ENCODE results near the gene ANKLE1. TPM values are rescaled to one million over a fixed set of nuclear protein-coding genes. Genes with fewer than 3 reads are reported as not detected.
"Not testable (repeated sequence)": the region's sequence is repeated elsewhere in the genome, so short reads cannot be mapped to it uniquely, and the experiment has no call there.

The ANKLE1 gene
- total RNA-seq, 3 donors from 2014 or later, result 0.23 to 1.9 (median 0.80) TPM

DNA sequence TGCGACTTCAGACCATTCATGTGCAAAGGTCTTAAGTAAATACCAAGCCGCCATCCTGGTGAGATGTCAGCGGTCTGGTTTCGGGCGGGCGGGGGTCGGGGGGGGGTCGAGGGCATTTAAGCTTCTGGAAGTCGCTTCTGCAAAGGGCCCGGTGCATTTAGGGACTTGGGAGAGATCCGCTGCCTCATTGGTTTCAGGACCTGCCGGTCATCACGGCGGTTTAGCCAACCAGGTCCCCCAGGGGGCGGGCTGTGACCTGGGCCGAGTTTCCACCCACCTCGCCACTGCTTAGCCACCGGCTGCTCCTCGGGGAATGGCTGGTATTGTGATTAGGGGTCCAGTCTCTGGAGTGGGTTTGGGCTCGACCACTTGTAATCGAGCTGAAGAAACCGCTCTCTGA, 7.8 kb downstream of the ANKLE1 start:
- H3K4me3 ChIP-seq, result no peak overlapping the region
- peaks cover 11% of the 10 kb centered on the region for H3K4me1 ChIP-seq (ENCODE audit: low read depth)
- H3K9me3 ChIP-seq, result no peaks in the 10 kb centered on the region
- DNase-seq, result peak in 2 of 3 donors; percentile 76
- no peak for ATAC-seq
- H3K36me3 ChIP-seq (ENCODE audit: low read depth), result no peaks in the 10 kb centered on the region
- TF ChIP-seq, protein P1, sequence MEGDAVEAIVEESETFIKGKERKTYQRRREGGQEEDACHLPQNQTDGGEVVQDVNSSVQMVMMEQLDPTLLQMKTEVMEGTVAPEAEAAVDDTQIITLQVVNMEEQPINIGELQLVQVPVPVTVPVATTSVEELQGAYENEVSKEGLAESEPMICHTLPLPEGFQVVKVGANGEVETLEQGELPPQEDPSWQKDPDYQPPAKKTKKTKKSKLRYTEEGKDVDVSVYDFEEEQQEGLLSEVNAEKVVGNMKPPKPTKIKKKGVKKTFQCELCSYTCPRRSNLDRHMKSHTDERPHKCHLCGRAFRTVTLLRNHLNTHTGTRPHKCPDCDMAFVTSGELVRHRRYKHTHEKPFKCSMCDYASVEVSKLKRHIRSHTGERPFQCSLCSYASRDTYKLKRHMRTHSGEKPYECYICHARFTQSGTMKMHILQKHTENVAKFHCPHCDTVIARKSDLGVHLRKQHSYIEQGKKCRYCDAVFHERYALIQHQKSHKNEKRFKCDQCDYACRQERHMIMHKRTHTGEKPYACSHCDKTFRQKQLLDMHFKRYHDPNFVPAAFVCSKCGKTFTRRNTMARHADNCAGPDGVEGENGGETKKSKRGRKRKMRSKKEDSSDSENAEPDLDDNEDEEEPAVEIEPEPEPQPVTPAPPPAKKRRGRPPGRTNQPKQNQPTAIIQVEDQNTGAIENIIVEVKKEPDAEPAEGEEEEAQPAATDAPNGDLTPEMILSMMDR (IDR thresholded peaks at IDR 0.05), result no peak
- intact Hi-C loops (cut with DNase I, micrococcal nuclease), result no loop called here

DNA sequence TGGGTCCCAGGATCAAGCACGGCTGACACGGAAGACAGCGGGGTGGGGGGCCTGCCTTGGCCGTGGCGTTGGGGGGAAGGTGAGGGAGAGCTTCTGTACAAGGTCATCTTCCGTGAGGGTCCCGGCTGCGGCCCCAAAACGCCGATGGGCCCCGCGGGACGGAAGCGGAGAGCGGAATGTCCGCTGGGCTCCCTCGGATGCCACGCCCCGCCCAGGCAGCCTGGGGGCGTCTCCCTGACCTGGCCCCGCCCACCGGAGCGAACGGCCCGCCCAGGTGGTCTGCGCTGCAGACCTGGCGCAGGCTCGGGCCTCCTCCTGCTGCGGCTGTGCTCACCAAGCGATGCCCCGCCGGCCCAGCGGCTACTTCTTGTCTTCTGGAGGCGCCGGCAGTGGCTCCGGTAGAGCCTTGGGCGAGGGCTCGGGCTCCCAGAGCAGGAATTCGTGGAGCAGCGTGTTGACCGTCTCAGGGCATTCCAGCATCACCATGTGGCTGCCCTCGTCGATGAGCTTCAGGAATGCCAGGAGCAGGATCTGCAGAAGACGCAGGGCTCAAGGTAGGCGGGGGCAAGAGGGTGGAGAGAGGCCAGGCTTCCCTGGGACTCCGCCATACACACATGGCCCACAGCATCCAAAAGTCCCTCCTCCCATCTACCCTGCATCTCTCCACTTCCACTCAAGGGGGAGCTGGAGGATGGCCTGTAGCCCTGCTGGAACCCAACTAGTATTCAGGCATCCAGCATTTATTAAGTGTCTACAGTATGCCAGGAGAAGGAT, 10.8 kb downstream of the ANKLE1 start:
- ATAC-seq (peak; percentile 96), DNase-seq (peak; percentile 81 to 90 (median 85))
- intact Hi-C loops (cut with DNase I, micrococcal nuclease), result loop anchor here in 1 of 2 donors (10.0 kb wide), 1 partner anchor 102 kb away; the partner anchor contains the start of gene CCDC194
- TF ChIP-seq, protein P1 (IDR thresholded peaks at IDR 0.05), result peak; percentile 62
- H3K4me3 ChIP-seq, result peak overlapping the region; percentile 32
- no peaks in the 10 kb centered on the region for H3K36me3 ChIP-seq (ENCODE audit: low read depth)
- no peaks in the 10 kb centered on the region for H3K9me3 ChIP-seq
- peaks cover 11% of the 10 kb centered on the region for H3K4me1 ChIP-seq (ENCODE audit: low read depth)

DNA sequence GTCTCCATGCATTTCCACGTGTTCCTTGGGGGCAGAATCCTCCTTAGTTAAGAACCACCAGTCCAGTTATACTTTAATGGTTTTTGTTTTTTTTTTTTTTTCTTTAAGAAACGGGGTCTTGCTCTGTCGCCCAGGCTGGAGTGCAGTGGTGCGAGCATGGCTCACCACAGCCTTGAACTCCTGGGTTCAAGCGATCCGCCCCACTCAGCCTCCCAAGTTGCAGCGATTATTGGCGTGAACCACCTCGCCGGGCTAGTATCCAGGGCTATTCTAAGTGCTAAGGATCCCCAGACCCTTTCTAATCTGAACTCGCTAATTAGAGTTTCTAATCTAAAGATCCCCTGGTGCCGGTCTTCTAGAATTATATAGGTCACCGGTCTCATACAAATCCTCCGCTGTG, 11.9 kb downstream of the ANKLE1 start:
- no peak for ATAC-seq
- H3K4me1 ChIP-seq (ENCODE audit: low read depth), result peaks cover 11% of the 10 kb centered on the region
- TF ChIP-seq, protein P1 (IDR thresholded peaks at IDR 0.05), result no peak
- intact Hi-C loops (cut with DNase I, micrococcal nuclease), result loop anchor here in 1 of 2 donors (10.0 kb wide), 1 partner anchor 101 kb away; the partner anchor contains the start of gene CCDC194
- no peaks in the 10 kb centered on the region for H3K36me3 ChIP-seq (ENCODE audit: low read depth)
- no peaks in the 10 kb centered on the region for H3K9me3 ChIP-seq
- no peak overlapping the region for H3K4me3 ChIP-seq
- DNase-seq, result no peak

DNA sequence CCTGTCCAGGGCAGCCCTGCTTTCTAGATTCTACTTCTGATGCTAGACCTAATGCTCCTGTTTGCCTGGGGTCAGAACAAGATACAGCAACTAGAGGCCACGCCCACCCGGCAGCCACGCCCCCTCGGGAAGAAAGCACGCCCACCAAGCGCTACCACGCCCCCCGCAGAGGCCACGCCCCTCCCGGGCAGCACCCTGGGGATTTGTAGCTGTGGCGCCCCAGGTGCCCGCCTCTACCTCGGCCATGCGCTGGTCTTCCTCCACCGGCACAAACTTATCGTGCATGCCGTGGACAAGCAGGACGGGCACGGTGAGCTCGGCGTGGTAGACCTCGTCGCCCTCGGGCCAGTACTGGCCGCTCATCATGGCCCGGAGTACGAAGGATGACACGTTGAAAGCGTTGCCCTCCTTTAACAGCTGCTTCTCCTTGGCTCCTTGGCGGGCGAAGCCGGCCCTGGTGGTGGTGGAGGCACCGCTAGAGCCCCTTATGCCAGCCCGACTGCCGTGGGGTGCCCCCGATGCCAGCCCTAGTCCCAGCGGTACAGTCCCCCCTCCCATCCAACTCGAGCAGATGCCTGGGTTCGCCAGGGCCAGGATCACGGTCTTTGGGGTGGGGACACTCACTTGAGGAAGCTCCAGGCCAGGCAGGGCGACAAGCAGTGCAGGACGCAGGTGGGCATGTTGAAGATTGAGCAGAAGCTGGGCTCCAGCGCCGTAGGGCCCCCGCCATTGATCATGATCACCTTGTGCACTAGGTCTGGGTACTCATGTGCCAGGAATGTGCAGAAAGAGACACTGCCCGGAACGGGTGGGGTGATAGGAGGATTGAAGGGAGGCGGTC, 12.6 kb downstream of the ANKLE1 start:
- TF ChIP-seq, protein P1 (IDR thresholded peaks at IDR 0.05), result no peak

DNA sequence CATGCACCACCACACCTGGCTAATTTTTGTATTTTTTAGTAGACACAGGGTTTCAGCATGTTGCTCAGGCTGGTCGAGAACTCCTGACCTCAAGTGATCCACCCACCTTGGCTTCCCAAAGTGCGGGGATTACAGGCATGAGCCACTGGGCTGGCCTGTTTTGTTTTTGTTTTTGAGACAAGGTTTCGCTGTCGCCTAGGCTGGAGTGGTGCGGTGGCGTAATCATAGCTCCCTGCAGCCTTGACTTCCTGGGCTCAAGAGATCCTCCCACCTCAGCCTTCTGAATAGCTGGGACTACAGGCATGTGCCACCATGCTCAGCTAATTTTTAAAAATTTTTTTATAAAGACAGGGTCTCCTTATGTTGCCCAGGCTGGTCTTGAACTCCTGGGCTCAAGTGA, 13.8 kb downstream of the ANKLE1 start:
- not testable (repeated sequence) for H3K9me3 ChIP-seq; ATAC-seq; DNase-seq; H3K4me3 ChIP-seq; H3K36me3 ChIP-seq (ENCODE audit: low read depth)
- intact Hi-C loops (cut with DNase I, micrococcal nuclease), result loop anchor here in 1 of 2 donors (10.0 kb wide), 1 partner anchor 99 kb away; the partner anchor contains the start of gene CCDC194
- H3K4me1 ChIP-seq (ENCODE audit: low read depth), result peaks cover 11% of the 10 kb centered on the region

More for the DNA sequence above, 12.6 kb downstream of the ANKLE1 start:
- Histone ChIP-seq H3K4me1 (ENCODE audit: low read depth) (peaks cover 11% of the 10 kb centered on the region), H3K36me3 (ENCODE audit: low read depth) (no peaks in the 10 kb centered on the region), H3K4me3 (no peak overlapping the region), H3K9me3 (no peaks in the 10 kb centered on the region)
- DNase-seq, result peak; percentile 62 to 73 (median 72)
- intact Hi-C loops (cut with DNase I, micrococcal nuclease), result loop anchor here in 1 of 2 donors (10.0 kb wide), 1 partner anchor 101 kb away; the partner anchor contains the start of gene CCDC194
- peak; percentile 35 for ATAC-seq

Data from mucosa of descending colon (tissue), 3 donors.